Stomach (tissue), 9 donors: ENCODE measurements around the gene KRTAP5-9. TPM values are rescaled to one million over a fixed set of nuclear protein-coding genes. Genes with fewer than 3 reads are reported as not detected.
"Not testable (repeated sequence)": the region's sequence is repeated elsewhere in the genome, so short reads cannot be mapped to it uniquely, and the experiment has no call there.

ENCODE experiments used
- DNase-seq, 2 donors: peaks; one replicate each; pipeline versions ENCODE4 v3.0.0 to v3.0.0-alpha.2; 2013 to 2019
- H3K27ac ChIP-seq, 5 donors: fragments of 200-600 bp in 4 of 5; sonication (generic) in 4 of 5; one replicate each; pipeline ENCODE4 v1.5.1; 2013 to 2019; ENCODE audit warnings: mild to moderate bottlenecking in 1 of 5, moderate library complexity in 1 of 5
- H3K27me3 ChIP-seq, 3 donors: fragments of 200-600 bp; sonication (generic); one replicate each; pipeline ENCODE4 v1.5.1; 2017 to 2019; ENCODE audit warnings: mixed run types in 1 of 3
- H3K36me3 ChIP-seq, 4 donors: fragments of 200-600 bp; sonication (generic); 1 replicate in 3 of 4; 2 replicates in 1 of 4; pipeline ENCODE4 v1.5.1; 2016 to 2019
- H3K4me1 ChIP-seq, 4 donors: fragments of 200-600 bp; sonication (generic); one replicate each; pipeline ENCODE4 v1.5.1; 2016 to 2019
- H3K4me3 ChIP-seq, 4 donors: fragments of 200-600 bp; sonication (generic) in 3 of 4; one replicate each; pipeline ENCODE4 v1.5.1; 2016 to 2019; ENCODE audit warnings: mild to moderate bottlenecking in 1 of 4
- H3K9me3 ChIP-seq, 4 donors: fragments of 200-600 bp; sonication (generic); one replicate each; pipeline ENCODE4 v1.5.1; 2016 to 2019
- CTCF ChIP-seq, 7 experiments: fragments of 450-650 bp in 4 of 7; fragments of 200-600 bp in 3 of 7; sonication (generic) in 3 of 7; IDR thresholded peaks; one replicate each; pipeline ENCODE4 v1.5.1; 2016 to 2019; ENCODE audit warnings: antibody characterized with exemption in 7 of 7, control low read depth in 2 of 7, mild to moderate bottlenecking in 1 of 7
- EP300 ChIP-seq: sonication (generic); formaldehyde crosslinking; IDR thresholded peaks from one replicate; pipeline ENCODE4 v1.6.1; 2017; ENCODE audit warnings: antibody characterized with exemption
- POLR2A ChIP-seq, 4 donors: fragments of 450-650 bp; IDR thresholded peaks; one replicate each; pipeline ENCODE4 v1.6.1; 2016; ENCODE audit warnings: antibody characterized with exemption in 4 of 4, control low read depth in 2 of 4, mild to moderate bottlenecking in 1 of 4, moderate library complexity in 1 of 4
- POLR2AphosphoS5 ChIP-seq, 3 donors: sonication (generic); formaldehyde crosslinking; IDR thresholded peaks; one replicate each; pipeline ENCODE4 v1.6.1; 2016; ENCODE audit warnings: antibody characterized with exemption in 3 of 3
- WGBS, 5 donors: extraction: QIAGEN DNeasy Blood & Tissue Kit in 3 of 5; methylation state at CpG; one replicate each; pipeline versions ENCODE4 v1.1.5 to v1.1.7; 2013 to 2018; 5-methylcytosine and 5-hydroxymethylcytosine counted together
- intact Hi-C: fragments of 100-400 bp; cut with DNase I; formaldehyde crosslinking; loops from one replicate; pipeline ENCODE4 v1.15.1; 2023; ENCODE audit warnings: low total_unique reads
- polyA plus RNA-seq, 3 donors: library from polyadenylated mRNA; stranded (reverse); fragments of 200-250 nt; gene quantifications; one replicate each; pipeline ENCODE4 v1.2.3, GENCODE V29; 2013
- total RNA-seq, 5 donors: library from RNA; depleted of rRNA; stranded (reverse); fragments of >200 nt; gene quantifications; one replicate each; pipeline versions ENCODE4 v1.1.0 to v1.2.3, GENCODE V29; 2014 to 2016
- donor health status: healthy with polysubstance abuse.
- donor health status: Bipolar disorder and iron deficiency.
- donor health status: healthy.

KRTAP5-9 gene
- total and polyA plus RNA-seq, 8 donors, result 0.55 TPM; not detected in 7

- WGBS, 5 donors, result 78 to 89% (median 83%) methylated on average over 4 of the region's 4 CpGs
- H3K27me3 ChIP-seq, result peaks cover 0 to 5% (median 0%) of the 10 kb centered on the region in 3 donors
- intact Hi-C loops, result no loop called here
- no peak overlapping the region for H3K27ac ChIP-seq
- no peak for DNase-seq
- peaks cover 0 to 10% (median 4%) of the 10 kb centered on the region in 4 donors for H3K4me1 ChIP-seq
- TF ChIP-seq POLR2A (IDR thresholded peaks at IDR 0.05), result no peak
- TF ChIP-seq CTCF (IDR thresholded peaks at IDR 0.05), result no peak
- TF ChIP-seq EP300, result no peak
- no peak for TF ChIP-seq POLR2AphosphoS5 (IDR thresholded peaks at IDR 0.05)
- no peaks in the 10 kb centered on the region for H3K36me3 ChIP-seq
- no peak overlapping the region for H3K4me3 ChIP-seq
- no peaks in the 10 kb centered on the region for H3K9me3 ChIP-seq
These were observed 27.7 kb downstream of the KRTAP5-9 start for GRCh38 chr11:71575723-71576424.

GRCh38 chr11:71576688-71577465 is 28.7 kb downstream of the KRTAP5-9 start:
- WGBS, 5 donors, result 87 to 91% (median 90%) methylated on average over 20 to 38 of the region's 41 CpGs
- H3K4me3 ChIP-seq, H3K27ac ChIP-seq, H3K36me3 ChIP-seq, H3K9me3 ChIP-seq, DNase-seq, H3K27me3 ChIP-seq, intact Hi-C loops: not testable (repeated sequence)
- H3K4me1 ChIP-seq, result peaks cover 0 to 10% (median 4%) of the 10 kb centered on the region in 4 donors

- intact Hi-C loops, result no loop called here
- no peak for DNase-seq
- H3K36me3 ChIP-seq, result no peaks in the 10 kb centered on the region
- H3K27ac ChIP-seq, result no peak overlapping the region
- TF ChIP-seq POLR2A (IDR thresholded peaks at IDR 0.05), result no peak
- TF ChIP-seq CTCF (IDR thresholded peaks at IDR 0.05), result no peak
- TF ChIP-seq POLR2AphosphoS5 (IDR thresholded peaks at IDR 0.05), result no peak
- no peak for TF ChIP-seq EP300
- H3K4me3 ChIP-seq, result no peak overlapping the region
- WGBS, 5 donors, result 89 to 92% (median 90%) methylated on average over 7 of the region's 7 CpGs
- H3K27me3 ChIP-seq, result peaks cover 0 to 10% (median 0%) of the 10 kb centered on the region in 3 donors
- H3K9me3 ChIP-seq, result no peaks in the 10 kb centered on the region
- peaks cover 0 to 10% (median 4%) of the 10 kb centered on the region in 4 donors for H3K4me1 ChIP-seq
These were observed 29.3 kb downstream of the KRTAP5-9 start for GRCh38 chr11:71577469-71578004.

GRCh38 chr11:71579513-71579912 is 31.3 kb downstream of the KRTAP5-9 start:
- Histone ChIP-seq H3K27me3 (peaks cover 0 to 24% (median 0%) of the 10 kb centered on the region in 3 donors), H3K4me1 (peaks cover 0 to 10% (median 4%) of the 10 kb centered on the region in 4 donors)
- intact Hi-C loops, H3K4me3 ChIP-seq, H3K27ac ChIP-seq, DNase-seq, H3K9me3 ChIP-seq, H3K36me3 ChIP-seq: not testable (repeated sequence)
- WGBS, 5 donors, result 50 to 65% (median 64%) methylated on average over 7 of the region's 7 CpGs

- Histone ChIP-seq H3K4me3 (no peak overlapping the region), H3K36me3 (no peaks in the 10 kb centered on the region), H3K27me3 (peaks cover 0 to 30% (median 0%) of the 10 kb centered on the region in 3 donors), H3K4me1 (peaks cover 0 to 10% (median 4%) of the 10 kb centered on the region in 4 donors), H3K27ac (no peak overlapping the region), H3K9me3 (no peaks in the 10 kb centered on the region)
- WGBS, 5 donors, result 4 to 13% (median 6%) methylated on average over 8 of the region's 8 CpGs
- DNase-seq, result peak; percentile 76 to 82
- intact Hi-C loops, result no loop called here
- TF ChIP-seq POLR2A (IDR thresholded peaks at IDR 0.05), result no peak
- no peak for TF ChIP-seq POLR2AphosphoS5 (IDR thresholded peaks at IDR 0.05)
- peak in 5 of 7 experiments; percentile 48 to 93 (median 81) for TF ChIP-seq CTCF (IDR thresholded peaks at IDR 0.05)
- TF ChIP-seq EP300, result no peak
These were observed 32.1 kb downstream of the KRTAP5-9 start for GRCh38 chr11:71580057-71581003.
